Right ventricle myocardium superior (tissue), 1 donor: ENCODE measurements around the gene SRP68. TPM values are rescaled to one million over a fixed set of nuclear protein-coding genes. Genes with fewer than 3 reads are reported as not detected.
"Not testable (repeated sequence)": the region's sequence is repeated elsewhere in the genome, so short reads cannot be mapped to it uniquely, and the experiment has no call there.

ENCODE experiments used
- ATAC-seq: fragments of 200-7000 bp; cut with Tn5 transposase; one replicate; pipeline ENCODE4 v1.9.1; 2020; ENCODE audit warnings: mild to moderate bottlenecking; ENCODE audit not compliant: poor library complexity
- DNase-seq: peaks from one replicate; pipeline ENCODE4 v3.0.0-alpha.2; 2020
- intact Hi-C: fragments of 100-400 bp; cut with DNase I; formaldehyde crosslinking; loops from one replicate; pipeline ENCODE4 v1.11.2; 2022
- total RNA-seq: library from RNA; stranded (reverse); fragmentation: NEBNext Ultra II Directional; extraction: Animal tissue kit (Norgen Biotek cat#: 25700); gene quantifications from one replicate; pipeline ENCODE4 v1.2.1, GENCODE V29; 2021
- donor health status: DM: no; HTN: yes; CAD: no; lungs with severe emphysema.

The SRP68 gene
- total RNA-seq, 1 donor from 2014 or later: 57.9 TPM

GRCh38 chr17:76050538-76051467 is 21.5 kb downstream of the SRP68 start:
- intact Hi-C loops: no loop called here
- no peak for ATAC-seq
- DNase-seq: no peak

- ATAC-seq: no peak
- intact Hi-C loops: no loop called here
- no peak for DNase-seq
Measured at GRCh38 chr17:76049836-76050537, 22.3 kb downstream of the SRP68 start.

- intact Hi-C loops: no loop called here
- ATAC-seq: no peak
- DNase-seq: no peak
Measured at GRCh38 chr17:76049239-76049638, 23.1 kb downstream of the SRP68 start.

- no peak for ATAC-seq
- intact Hi-C loops: no loop called here
- no peak for DNase-seq
Measured at GRCh38 chr17:76048711-76049110, 23.6 kb downstream of the SRP68 start.

GRCh38 chr17:76048025-76048605 is 24.2 kb downstream of the SRP68 start:
- ATAC-seq: no peak
- DNase-seq: no peak
- intact Hi-C loops: no loop called here

- DNase-seq (no peak), ATAC-seq (no peak)
- intact Hi-C loops: no loop called here
Measured at GRCh38 chr17:76046064-76046463, 26.3 kb downstream of the SRP68 start.

GRCh38 chr17:76044475-76045007 is 27.8 kb downstream of the SRP68 start:
- DNase-seq, ATAC-seq, intact Hi-C loops: not testable (repeated sequence)

GRCh38 chr17:76042868-76043267 is 29.4 kb downstream of the SRP68 start:
- ATAC-seq, DNase-seq, intact Hi-C loops: not testable (repeated sequence)

- intact Hi-C loops: no loop called here
- DNase-seq: no peak
- no peak for ATAC-seq
Measured at GRCh38 chr17:76040376-76040775, 31.9 kb downstream of the SRP68 start.

GRCh38 chr17:76039121-76039520 is 33.2 kb downstream of the SRP68 start:
- intact Hi-C loops: no loop called here
- DNase-seq: no peak
- no peak for ATAC-seq

- no peak for DNase-seq
- no peak for ATAC-seq
- intact Hi-C loops: no loop called here
Measured at GRCh38 chr17:76038050-76038449, 34.3 kb downstream of the SRP68 start.

GRCh38 chr17:76036497-76037261 is 35.6 kb downstream of the SRP68 start:
- intact Hi-C loops: no loop called here
- peak; percentile 21 for ATAC-seq

GRCh38 chr17:76034428-76035350 is 37.6 kb downstream of the SRP68 start:
- DNase-seq (no peak), ATAC-seq (no peak)
- intact Hi-C loops: no loop called here

More at GRCh38 chr17:76036497-76037261, 35.6 kb downstream of the SRP68 start:
- peak; percentile 50 for DNase-seq

- DNase-seq: no peak
- intact Hi-C loops: no loop called here
- no peak for ATAC-seq
Measured at GRCh38 chr17:76033139-76033538, 39.2 kb downstream of the SRP68 start.

GRCh38 chr17:76032780-76033108 is 39.6 kb downstream of the SRP68 start:
- DNase-seq: no peak
- no peak for ATAC-seq
- intact Hi-C loops: no loop called here

- ATAC-seq (no peak), DNase-seq (no peak)
- intact Hi-C loops: no loop called here
Measured at GRCh38 chr17:76032073-76032779, 40.1 kb downstream of the SRP68 start.
